Ovary (tissue), 3 donors: Measurements from ENCODE around the gene GJD4.

ENCODE experiments used
- CTCF ChIP-seq, 3 donors: fragments of 450-650 bp in 2 of 3; fragments of 200-600 bp in 1 of 3; IDR thresholded peaks; one replicate each; pipeline versions ENCODE4 v1.5.1 to v1.8.0; 2016 to 2022; ENCODE audit warnings: antibody characterized with exemption in 3 of 3, mild to moderate bottlenecking in 1 of 3
- EP300 ChIP-seq: sonication (generic); formaldehyde crosslinking; IDR thresholded peaks from one replicate; pipeline ENCODE4 v1.6.1; 2017; ENCODE audit warnings: antibody characterized with exemption
- POLR2A ChIP-seq: fragments of 450-650 bp; IDR thresholded peaks from one replicate; pipeline ENCODE4 v1.6.1; 2017; ENCODE audit warnings: antibody characterized with exemption, mild to moderate bottlenecking, moderate library complexity
- donor health status: DM: no; HTN: no; CAD: no.

- TF ChIP-seq CTCF (IDR thresholded peaks at IDR 0.05): no peak
- no peak for TF ChIP-seq EP300
- no peak for TF ChIP-seq POLR2A
Observed at GRCh38 chr10:35578618-35578956, 26.6 kb upstream of the GJD4 start.
